Natural killer cell treated with Interleukin-12 subunit alpha and Interleukin-12 subunit beta and Interleukin-15 and Interleukin-18, amount 100 ng/mL, for 72 hours (primary cell): ENCODE measurements around the gene CAMSAP1. TPM values are rescaled to one million over a fixed set of nuclear protein-coding genes. Genes with fewer than 3 reads are reported as not detected.

ENCODE experiments used
- ATAC-seq, 2 donors: fragments of 150-1000 bp; cut with Tn5 transposase in 1 of 2; sonication (Bioruptor Pico), chemical (Tn5 transposase) in 1 of 2; 2 replicates each; pipeline ENCODE4 v1.10.0; 2021
- DNase-seq: peaks from one replicate; pipeline ENCODE4 v3.0.0; 2022; ENCODE audit warnings: low spot score
- H3K27ac Mint-ChIP-seq, 2 donors: 1 replicate in 1 of 2; 2 replicates in 1 of 2; pipeline ENCODE4 v1.8.0; 2022; ENCODE audit warnings: mixed read lengths in 2 of 2, mild to moderate bottlenecking in 1 of 2, moderate library complexity in 1 of 2
- H3K27me3 Mint-ChIP-seq, 2 donors: 1 replicate in 1 of 2; 2 replicates in 1 of 2; pipeline ENCODE4 v1.8.0; 2022; ENCODE audit warnings: mixed read lengths in 2 of 2
- H3K36me3 Mint-ChIP-seq: one replicate; pipeline ENCODE4 v1.8.0; 2022; ENCODE audit warnings: mixed read lengths
- H3K4me1 Mint-ChIP-seq, 2 donors: 1 replicate in 1 of 2; 2 replicates in 1 of 2; pipeline ENCODE4 v1.8.0; 2022; ENCODE audit warnings: low read depth in 2 of 2, mixed read lengths in 2 of 2, mild to moderate bottlenecking in 1 of 2
- H3K4me3 Mint-ChIP-seq: one replicate; pipeline ENCODE4 v1.8.0; 2022; ENCODE audit warnings: mixed read lengths
- H3K9me3 Mint-ChIP-seq: 2 replicates; pipeline ENCODE4 v1.8.0; 2022; ENCODE audit warnings: mixed read lengths
- total RNA-seq, 2 donors: library from RNA; stranded (reverse); gene quantifications; one replicate each; pipeline ENCODE4 v1.2.3, GENCODE V29; 2022

The CAMSAP1 gene
- total RNA-seq, 2 donors from 2014 or later, result 23.4 to 25.5 TPM

- H3K4me1 Mint-ChIP-seq, result peaks cover 36 to 39% of the 10 kb centered on the region in 2 donors
These were observed 25.3 kb downstream of the CAMSAP1 start for GRCh38 chr9:135882011-135882410.

DNA sequence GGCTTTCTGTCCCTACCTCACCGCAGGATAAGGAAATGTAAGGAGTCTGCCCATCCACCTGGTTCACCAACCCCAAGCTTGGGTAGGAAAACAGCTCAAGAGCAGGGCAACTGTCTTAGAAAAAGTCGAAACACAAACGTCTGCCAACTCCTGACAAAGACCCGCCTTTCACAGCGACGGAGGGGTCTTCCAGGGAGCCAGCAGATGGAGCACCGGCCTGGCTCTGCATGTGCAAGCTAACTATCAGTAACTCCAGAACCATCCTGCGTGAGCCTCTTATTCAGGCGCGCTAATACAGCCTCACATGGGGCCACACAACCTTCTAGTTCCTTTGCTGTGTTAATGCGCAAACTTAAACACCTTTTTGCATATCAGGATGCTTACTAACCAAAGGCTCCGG lies 26.9 kb downstream of the CAMSAP1 start:
- DNase-seq, result no peak
- Mint-ChIP-seq H3K27ac (no peak overlapping the region), H3K4me1 (peaks cover 22 to 31% of the 10 kb centered on the region in 2 donors)

More at GRCh38 chr9:135882011-135882410, 25.3 kb downstream of the CAMSAP1 start:
- no peaks in the 10 kb centered on the region for H3K9me3 Mint-ChIP-seq
- H3K27me3 Mint-ChIP-seq, result no peaks in the 10 kb centered on the region
- H3K36me3 Mint-ChIP-seq, result no peaks in the 10 kb centered on the region
- no peak overlapping the region for H3K4me3 Mint-ChIP-seq
- H3K27ac Mint-ChIP-seq, result no peak overlapping the region
- ATAC-seq (no peak), DNase-seq (no peak)

DNA sequence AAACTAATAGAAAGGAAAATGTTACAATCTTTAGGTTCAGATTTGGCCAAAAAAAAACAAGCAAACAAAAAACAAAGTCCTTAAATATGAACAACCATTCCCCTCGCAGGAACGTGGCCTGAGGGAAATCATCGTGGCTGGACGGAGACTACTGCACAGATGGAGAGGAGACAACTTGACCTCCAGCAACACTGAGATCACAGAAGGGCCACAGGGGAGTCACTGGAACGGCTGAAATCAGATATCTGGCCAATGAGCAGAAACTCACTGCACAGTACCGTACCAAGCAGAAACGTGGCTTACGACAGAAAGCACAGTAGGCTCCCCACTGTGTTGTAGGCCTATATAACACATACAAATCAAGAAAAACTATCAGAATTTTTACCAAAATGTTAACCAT lies 27.7 kb downstream of the CAMSAP1 start:
- DNase-seq, result no peak
- Mint-ChIP-seq H3K4me3 (no peak overlapping the region), H3K36me3 (no peaks in the 10 kb centered on the region), H3K27ac (no peak overlapping the region), H3K9me3 (no peaks in the 10 kb centered on the region), H3K4me1 (peaks cover 22 to 28% of the 10 kb centered on the region in 2 donors), H3K27me3 (no peaks in the 10 kb centered on the region)
- no peak for ATAC-seq

More for the DNA sequence above, 26.9 kb downstream of the CAMSAP1 start:
- ATAC-seq, result no peak
- Mint-ChIP-seq H3K27me3 (no peaks in the 10 kb centered on the region), H3K9me3 (no peaks in the 10 kb centered on the region), H3K4me3 (no peak overlapping the region), H3K36me3 (no peaks in the 10 kb centered on the region)

DNA sequence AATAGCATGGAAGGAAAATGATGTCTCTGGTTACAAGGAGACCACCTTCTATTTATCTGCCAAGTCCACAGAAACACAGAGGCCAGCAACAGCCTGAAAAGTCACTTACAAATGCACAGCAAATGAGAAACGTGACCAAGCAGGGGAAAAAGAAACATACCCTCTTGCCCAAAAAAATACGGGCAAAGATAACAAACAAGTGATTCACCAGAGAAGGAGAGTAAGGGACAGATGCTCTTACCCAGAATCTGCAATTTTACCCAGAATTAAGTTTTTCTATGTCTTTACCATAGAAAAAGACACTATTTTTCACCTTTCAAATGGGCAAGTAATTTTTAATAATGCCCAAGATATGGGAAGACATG lies 28.1 kb downstream of the CAMSAP1 start:
- Mint-ChIP-seq H3K4me3 (no peak overlapping the region), H3K27me3 (no peaks in the 10 kb centered on the region), H3K36me3 (no peaks in the 10 kb centered on the region), H3K4me1 (peaks cover 19 to 24% of the 10 kb centered on the region in 2 donors), H3K27ac (no peak overlapping the region), H3K9me3 (no peaks in the 10 kb centered on the region)
- DNase-seq, result no peak
- ATAC-seq, result no peak

GRCh38 chr9:135878528-135879236 lies 28.7 kb downstream of the CAMSAP1 start:
- Mint-ChIP-seq H3K4me3 (no peak overlapping the region), H3K36me3 (no peaks in the 10 kb centered on the region), H3K27ac (no peak overlapping the region), H3K27me3 (no peaks in the 10 kb centered on the region), H3K9me3 (no peaks in the 10 kb centered on the region), H3K4me1 (peaks cover 16 to 20% of the 10 kb centered on the region in 2 donors)
- ATAC-seq (no peak), DNase-seq (no peak)

GRCh38 chr9:135877791-135878527 lies 29.4 kb downstream of the CAMSAP1 start:
- no peak for ATAC-seq
- Mint-ChIP-seq H3K27ac (no peak overlapping the region), H3K9me3 (no peaks in the 10 kb centered on the region), H3K36me3 (no peaks in the 10 kb centered on the region), H3K27me3 (no peaks in the 10 kb centered on the region), H3K4me1 (peaks cover 16 to 17% of the 10 kb centered on the region in 2 donors), H3K4me3 (no peak overlapping the region)
- DNase-seq, result no peak

GRCh38 chr9:135876936-135877335 lies 30.4 kb downstream of the CAMSAP1 start:
- DNase-seq (no peak), ATAC-seq (no peak)
- H3K4me1 Mint-ChIP-seq, result peaks cover 17% of the 10 kb centered on the region in 2 donors
- no peaks in the 10 kb centered on the region for H3K9me3 Mint-ChIP-seq
- H3K27me3 Mint-ChIP-seq, result no peaks in the 10 kb centered on the region
- H3K27ac Mint-ChIP-seq, result no peak overlapping the region
- H3K36me3 Mint-ChIP-seq, result no peaks in the 10 kb centered on the region
- H3K4me3 Mint-ChIP-seq, result no peak overlapping the region

DNA sequence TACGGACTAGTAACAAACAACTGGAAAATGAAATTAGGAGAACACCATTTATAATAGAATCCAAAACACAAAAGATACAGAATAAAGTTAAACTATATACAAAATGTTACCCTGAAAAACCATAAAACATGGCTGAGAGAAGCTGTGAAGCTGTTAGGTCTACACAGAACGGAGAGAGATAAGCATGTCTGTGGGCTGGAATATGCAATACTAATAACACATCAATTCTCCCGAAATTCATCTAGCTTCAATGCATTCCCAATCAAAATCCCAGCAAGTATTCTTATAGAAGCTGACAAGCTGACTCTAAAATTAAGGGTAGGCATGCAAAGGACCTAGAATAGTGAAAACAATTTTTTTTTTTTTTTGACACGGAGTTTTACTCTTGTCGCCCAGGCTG lies 32.5 kb downstream of the CAMSAP1 start:
- Mint-ChIP-seq H3K27me3 (no peaks in the 10 kb centered on the region), H3K27ac (no peak overlapping the region), H3K4me3 (no peak overlapping the region), H3K4me1 (peaks cover 15 to 17% of the 10 kb centered on the region in 2 donors), H3K9me3 (no peaks in the 10 kb centered on the region), H3K36me3 (no peaks in the 10 kb centered on the region)
- no peak for DNase-seq
- no peak for ATAC-seq

- Mint-ChIP-seq H3K36me3 (no peaks in the 10 kb centered on the region), H3K4me1 (peaks cover 13 to 19% of the 10 kb centered on the region in 2 donors), H3K27ac (no peak overlapping the region), H3K4me3 (no peak overlapping the region), H3K9me3 (no peaks in the 10 kb centered on the region), H3K27me3 (no peaks in the 10 kb centered on the region)
- no peak for DNase-seq
- no peak for ATAC-seq
These were observed 37.4 kb downstream of the CAMSAP1 start for GRCh38 chr9:135869909-135870308.

- DNase-seq (no peak), ATAC-seq (no peak)
- H3K4me3 Mint-ChIP-seq, result no peak overlapping the region
- peak overlapping the region in 1 of 2 donors; percentile 62 for H3K27ac Mint-ChIP-seq
- H3K36me3 Mint-ChIP-seq, result no peaks in the 10 kb centered on the region
- no peaks in the 10 kb centered on the region for H3K27me3 Mint-ChIP-seq
- H3K9me3 Mint-ChIP-seq, result no peaks in the 10 kb centered on the region
- H3K4me1 Mint-ChIP-seq, result peaks cover 17 to 24% of the 10 kb centered on the region in 2 donors
These were observed 41.8 kb downstream of the CAMSAP1 start for GRCh38 chr9:135865531-135865930.

- Mint-ChIP-seq H3K4me1 (peaks cover 17 to 21% of the 10 kb centered on the region in 2 donors), H3K36me3 (no peaks in the 10 kb centered on the region), H3K4me3 (no peak overlapping the region), H3K27me3 (no peaks in the 10 kb centered on the region), H3K9me3 (no peaks in the 10 kb centered on the region), H3K27ac (no peak overlapping the region)
- peak in 1 of 2 donors; percentile 59 for ATAC-seq
- DNase-seq, result no peak
These were observed 42.8 kb downstream of the CAMSAP1 start for GRCh38 chr9:135864447-135865049.

- Mint-ChIP-seq H3K9me3 (no peaks in the 10 kb centered on the region), H3K4me3 (no peak overlapping the region), H3K27me3 (no peaks in the 10 kb centered on the region), H3K36me3 (no peaks in the 10 kb centered on the region), H3K27ac (no peak overlapping the region), H3K4me1 (peaks cover 15 to 20% of the 10 kb centered on the region in 2 donors)
- DNase-seq (no peak), ATAC-seq (no peak)
These were observed 44.5 kb downstream of the CAMSAP1 start for GRCh38 chr9:135862809-135863208.

DNA sequence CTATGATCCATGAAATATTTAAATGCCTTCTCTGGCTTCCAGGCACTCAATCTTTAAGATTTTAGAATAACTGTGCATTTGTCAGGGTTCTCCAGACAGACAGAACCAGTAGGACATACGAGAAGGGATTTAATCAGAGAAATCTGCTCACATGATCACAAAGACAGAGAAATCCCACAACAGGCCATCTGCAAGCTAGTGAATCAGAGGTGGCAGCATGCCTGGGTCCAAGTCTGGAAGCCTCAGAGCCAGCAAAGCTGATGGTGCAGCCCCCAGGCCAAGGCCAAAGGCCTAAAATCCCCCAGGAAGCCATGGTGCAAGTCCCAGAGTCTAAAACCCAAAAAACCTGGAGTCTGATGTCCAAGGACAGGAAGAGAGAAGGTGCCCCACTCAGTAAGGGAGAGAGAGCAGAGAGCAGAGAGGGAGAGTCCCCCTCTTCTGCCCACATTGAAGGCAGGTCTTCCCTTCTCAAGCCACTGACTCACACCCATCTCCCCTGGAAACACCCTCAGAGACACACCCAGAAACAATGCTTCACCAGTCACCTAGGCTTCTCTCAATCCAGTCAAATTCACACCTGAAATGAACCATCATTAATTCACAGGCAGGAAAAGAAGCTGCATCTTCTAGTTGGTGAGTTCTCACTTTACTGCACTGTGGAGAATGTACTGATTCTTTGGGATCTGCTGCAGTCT lies 48.7 kb downstream of the CAMSAP1 start:
- no peak overlapping the region for H3K27ac Mint-ChIP-seq
- H3K27me3 Mint-ChIP-seq, result no peaks in the 10 kb centered on the region
- ATAC-seq, result no peak
- H3K4me3 Mint-ChIP-seq, result no peak overlapping the region
- peaks cover 0 to 5% of the 10 kb centered on the region in 2 donors for H3K4me1 Mint-ChIP-seq
- no peaks in the 10 kb centered on the region for H3K9me3 Mint-ChIP-seq
- peaks cover 4% of the 10 kb centered on the region for H3K36me3 Mint-ChIP-seq
- DNase-seq, result no peak
